DND-41 (cell line): ENCODE data around the gene FNDC3B.

ENCODE experiments used
- ATAC-seq: fragments of 200-7000 bp; cut with Tn5 transposase; 3 replicates; pipeline ENCODE4 v1.9.1; 2021; ENCODE audit warnings: low read depth; ENCODE audit not compliant: insufficient read depth
- DNase-seq: peaks from one replicate; pipeline ENCODE4 v3.0.0-alpha.2; 2020
- H2AFZ ChIP-seq: 2 replicates; pipeline ENCODE4 v1.6.0; 2012; ENCODE audit warnings: low read depth, low read length
- H3K27ac ChIP-seq: 2 replicates; pipeline ENCODE4 v1.5.1; 2012; ENCODE audit warnings: low read length, inconsistent platforms
- H3K27me3 ChIP-seq: fragments of 200-600 bp; sonication (generic); 2 replicates; pipeline ENCODE4 v1.6.0; 2012; ENCODE audit warnings: low read length, mild to moderate bottlenecking, inconsistent platforms; ENCODE audit not compliant: insufficient read depth, poor library complexity
- H3K36me3 ChIP-seq: 2 replicates; pipeline ENCODE4 v1.5.1; 2012; ENCODE audit warnings: low read length, inconsistent platforms; ENCODE audit not compliant: insufficient read depth
- H3K4me1 ChIP-seq: 2 replicates; pipeline ENCODE4 v1.5.1; 2012; ENCODE audit warnings: mild to moderate bottlenecking, low read length; ENCODE audit not compliant: insufficient read depth
- H3K4me2 ChIP-seq: 2 replicates; pipeline ENCODE4 v1.6.0; 2012; ENCODE audit warnings: mild to moderate bottlenecking, moderate library complexity, low read length, inconsistent platforms; ENCODE audit not compliant: insufficient read depth
- H3K4me3 ChIP-seq, 2 experiments: fragments of 200-600 bp in 1 of 2; shearing (Covaris generic) in 1 of 2; 2 replicates each; pipeline ENCODE4 v1.5.1; 2012 to 2016; ENCODE audit warnings: inconsistent platforms in 2 of 2, low read length in 2 of 2, mild to moderate bottlenecking in 2 of 2, low read depth in 1 of 2, moderate library complexity in 1 of 2
- H3K79me2 ChIP-seq: 2 replicates; pipeline ENCODE4 v1.6.0; 2012; ENCODE audit warnings: low read length, inconsistent platforms; ENCODE audit not compliant: insufficient read depth
- H3K9ac ChIP-seq: 2 replicates; pipeline ENCODE4 v1.6.0; 2012; ENCODE audit warnings: low read depth, mild to moderate bottlenecking, inconsistent platforms, low read length, moderate library complexity
- H3K9me3 ChIP-seq: 2 replicates; pipeline ENCODE4 v1.5.1; 2012; ENCODE audit warnings: low read length, moderate library complexity, mild to moderate bottlenecking, inconsistent platforms; ENCODE audit not compliant: insufficient read depth, severe bottlenecking
- H4K20me1 ChIP-seq: 2 replicates; pipeline ENCODE4 v1.6.0; 2012; ENCODE audit warnings: low read length; ENCODE audit not compliant: insufficient read depth
- CTCF ChIP-seq: IDR thresholded peaks from 2 replicates; pipeline ENCODE4 v1.5.1; 2012; ENCODE audit warnings: borderline replicate concordance, low read length, moderate library complexity, mild to moderate bottlenecking; ENCODE audit not compliant: poor library complexity, severe bottlenecking; ENCODE audit errors: extremely low read depth
- EZH2 ChIP-seq: IDR thresholded peaks from 3 replicates; pipeline ENCODE4 v1.6.1; 2012; ENCODE audit warnings: borderline replicate concordance, low read depth, mild to moderate bottlenecking, moderate library complexity, low read length, inconsistent platforms; ENCODE audit not compliant: severe bottlenecking

FNDC3B gene

GRCh38 chr3:172181932-172182586, 142.7 kb downstream of the FNDC3B start:
- ATAC-seq = no peak
- H3K36me3 ChIP-seq = no peaks in the 10 kb centered on the region
- no peak for DNase-seq
- H3K9ac ChIP-seq = no peak overlapping the region
- H4K20me1 ChIP-seq = peaks cover 2% of the 10 kb centered on the region; the same call in 1 of the 2 replicates
- H3K9me3 ChIP-seq = no peaks in the 10 kb centered on the region
- no peak overlapping the region for H3K4me3 ChIP-seq
- H2AFZ ChIP-seq = no peak overlapping the region
- no peak overlapping the region for H3K4me2 ChIP-seq
- no peaks in the 10 kb centered on the region for H3K79me2 ChIP-seq
- H3K4me1 ChIP-seq = no peaks in the 10 kb centered on the region
- TF ChIP-seq CTCF (no peak), EZH2 (no peak)
- H3K27ac ChIP-seq = no peak overlapping the region
- H3K27me3 ChIP-seq = no peaks in the 10 kb centered on the region

- Histone ChIP-seq H3K9ac (no peak overlapping the region), H4K20me1 (peaks cover 2% of the 10 kb centered on the region; the same call in 1 of the 2 replicates), H3K4me1 (no peaks in the 10 kb centered on the region), H3K4me3 (no peak overlapping the region), H3K27ac (no peak overlapping the region), H3K4me2 (no peak overlapping the region), H3K36me3 (no peaks in the 10 kb centered on the region), H3K79me2 (no peaks in the 10 kb centered on the region), H3K27me3 (no peaks in the 10 kb centered on the region), H2AFZ (no peak overlapping the region), H3K9me3 (no peaks in the 10 kb centered on the region)
- no peak for ATAC-seq
- no peak for TF ChIP-seq EZH2
- no peak for TF ChIP-seq CTCF
- DNase-seq = no peak
Measured at GRCh38 chr3:172182797-172183196, 143.4 kb downstream of the FNDC3B start.

GRCh38 chr3:172184106-172184822, 144.9 kb downstream of the FNDC3B start:
- no peaks in the 10 kb centered on the region for H3K79me2 ChIP-seq

More at GRCh38 chr3:172184106-172184822, 144.9 kb downstream of the FNDC3B start:
- H3K9ac ChIP-seq = no peak overlapping the region
- peaks cover 2% of the 10 kb centered on the region; the same call in 1 of the 2 replicates for H4K20me1 ChIP-seq
- no peak overlapping the region for H3K27ac ChIP-seq
- DNase-seq = no peak
- no peak overlapping the region for H2AFZ ChIP-seq
- H3K4me3 ChIP-seq = no peak overlapping the region
- no peak for TF ChIP-seq EZH2
- TF ChIP-seq CTCF = no peak
- no peaks in the 10 kb centered on the region for H3K4me1 ChIP-seq
- H3K27me3 ChIP-seq = no peaks in the 10 kb centered on the region
- no peak for ATAC-seq
- H3K9me3 ChIP-seq = no peaks in the 10 kb centered on the region
- H3K4me2 ChIP-seq = no peak overlapping the region
- H3K36me3 ChIP-seq = no peaks in the 10 kb centered on the region
